HUDEP-2 (cell line): ENCODE measurements around the gene DMBX1.

Experiments used
- DNase-seq, 76 experiments: peaks; one replicate each; lab custom pipeline; 2025; ENCODE audit not compliant: unreplicated experiment in 76 of 76; lab: John Stamatoyannopoulos, UW

DMBX1 gene

GRCh38 chr1:46522969-46523320 lies 33.3 kb downstream of the DMBX1 start:
- peak in 1 of 76 experiments; percentile 39 for DNase-seq

GRCh38 chr1:46523496-46524353 lies 34.1 kb downstream of the DMBX1 start:
- DNase-seq: peak in 53 of 76 experiments; percentile 11 to 72 (median 33)

GRCh38 chr1:46524843-46525242 lies 35.2 kb downstream of the DMBX1 start:
- DNase-seq: no peak

- DNase-seq: no peak
Observed at GRCh38 chr1:46525253-46525983, 35.8 kb downstream of the DMBX1 start.

- DNase-seq: no peak
Observed at GRCh38 chr1:46526013-46526690, 36.5 kb downstream of the DMBX1 start.

- DNase-seq: no peak
Observed at GRCh38 chr1:46526691-46527291, 37.2 kb downstream of the DMBX1 start.

- peak in 69 of 76 experiments; percentile 12 to 81 (median 61) for DNase-seq
Observed at GRCh38 chr1:46527474-46528296, 38.0 kb downstream of the DMBX1 start.

- no peak for DNase-seq
Observed at GRCh38 chr1:46528297-46528955, 38.8 kb downstream of the DMBX1 start.

GRCh38 chr1:46529031-46529630 lies 39.5 kb downstream of the DMBX1 start:
- no peak for DNase-seq

GRCh38 chr1:46530311-46530710 lies 40.7 kb downstream of the DMBX1 start:
- DNase-seq: no peak

- no peak for DNase-seq
Observed at GRCh38 chr1:46530791-46531409, 41.3 kb downstream of the DMBX1 start.

GRCh38 chr1:46532095-46532494 lies 42.5 kb downstream of the DMBX1 start:
- DNase-seq: no peak

GRCh38 chr1:46532498-46533178 lies 43.0 kb downstream of the DMBX1 start:
- peak in 36 of 76 experiments; percentile 4 to 53 (median 31) for DNase-seq

- peak in 6 of 76 experiments; percentile 12 to 21 (median 16) for DNase-seq
Observed at GRCh38 chr1:46533179-46533864, 43.7 kb downstream of the DMBX1 start.

- DNase-seq: peak in 42 of 76 experiments; percentile 9 to 66 (median 29)
Observed at GRCh38 chr1:46535063-46535462, 45.4 kb downstream of the DMBX1 start.

GRCh38 chr1:46536527-46536926 lies 46.9 kb downstream of the DMBX1 start:
- no peak for DNase-seq

- DNase-seq: no peak
Observed at GRCh38 chr1:46537651-46538050, 48.0 kb downstream of the DMBX1 start.
